Mesodermal cell (in vitro differentiated cells): ENCODE data around the gene TMEM132C.

Source experiments
- H3K27ac ChIP-seq: 2 replicates; pipeline ENCODE4 v1.7.0; 2013; ENCODE audit warnings: mild to moderate bottlenecking, low read depth, low read length, moderate library complexity; ENCODE audit not compliant: severe bottlenecking
- H3K36me3 ChIP-seq: 2 replicates; pipeline ENCODE4 v1.7.1; 2013; ENCODE audit warnings: mild to moderate bottlenecking, low read length, moderate library complexity; ENCODE audit not compliant: control insufficient read depth, insufficient read depth
- H3K4me1 ChIP-seq: one replicate; pipeline ENCODE4 v1.7.1; 2013; ENCODE audit warnings: mild to moderate bottlenecking, low read length; ENCODE audit not compliant: insufficient read depth, control insufficient read depth, poor library complexity, severe bottlenecking
- H3K4me3 ChIP-seq: 2 replicates; pipeline ENCODE4 v1.7.0; 2013; ENCODE audit warnings: low read length, control low read depth, mild to moderate bottlenecking; ENCODE audit not compliant: insufficient read depth, poor library complexity, severe bottlenecking; ENCODE audit errors: extremely low read depth
- H3K9me3 ChIP-seq: 2 replicates; pipeline ENCODE4 v1.7.1; 2013; ENCODE audit warnings: mild to moderate bottlenecking, low read length, moderate library complexity; ENCODE audit not compliant: control insufficient read depth
- WGBS, 2 experiments: methylation state at CpG; one replicate each; pipeline ENCODE4 v1.1.5; 2013; ENCODE audit warnings: missing lambda C conversion rate in 2 of 2; ENCODE audit not compliant: insufficient coverage in 2 of 2; 5-methylcytosine and 5-hydroxymethylcytosine counted together

The TMEM132C gene

GRCh38 chr12:128445415-128446127 lies 178.6 kb downstream of the TMEM132C start:
- 57 to 65% methylated on average over 5 to 8 of the region's 13 CpGs for WGBS, 2 experiments
- H3K9me3 ChIP-seq: no peaks in the 10 kb centered on the region
- no peak overlapping the region for H3K4me3 ChIP-seq

GRCh38 chr12:128449146-128449894 lies 182.3 kb downstream of the TMEM132C start:
- H3K4me3 ChIP-seq: no peak overlapping the region
- H3K9me3 ChIP-seq: no peaks in the 10 kb centered on the region
- WGBS, 2 experiments: 77 to 95% methylated on average over 2 to 3 of the region's 7 CpGs
- H3K36me3 ChIP-seq: no peaks in the 10 kb centered on the region
- peak overlapping the region; percentile 32 for H3K27ac ChIP-seq
- H3K4me1 ChIP-seq: no peaks in the 10 kb centered on the region

More at GRCh38 chr12:128445415-128446127, 178.6 kb downstream of the TMEM132C start:
- Histone ChIP-seq H3K4me1 (no peaks in the 10 kb centered on the region), H3K36me3 (no peaks in the 10 kb centered on the region), H3K27ac (no peak overlapping the region)

- Histone ChIP-seq H3K4me3 (no peak overlapping the region), H3K27ac (no peak overlapping the region), H3K36me3 (no peaks in the 10 kb centered on the region), H3K9me3 (no peaks in the 10 kb centered on the region), H3K4me1 (no peaks in the 10 kb centered on the region)
- WGBS, 2 experiments: 93% methylated on average over 2 of the region's 3 CpGs; no CpG with 5 or more reads in 1 of the 2 experiments
These were observed 183.8 kb downstream of the TMEM132C start for GRCh38 chr12:128450810-128451209.

GRCh38 chr12:128455851-128456250 lies 188.9 kb downstream of the TMEM132C start:
- 68 to 88% methylated on average over 3 to 5 of the region's 5 CpGs for WGBS, 2 experiments
- Histone ChIP-seq H3K36me3 (no peaks in the 10 kb centered on the region), H3K4me3 (no peak overlapping the region), H3K4me1 (no peaks in the 10 kb centered on the region), H3K9me3 (no peaks in the 10 kb centered on the region), H3K27ac (no peak overlapping the region)

- no peaks in the 10 kb centered on the region for H3K9me3 ChIP-seq
- H3K4me1 ChIP-seq: no peaks in the 10 kb centered on the region
- WGBS, 2 experiments: no CpG with 5 or more reads among the region's 3 CpGs
- H3K27ac ChIP-seq: no peak overlapping the region
- no peaks in the 10 kb centered on the region for H3K36me3 ChIP-seq
- H3K4me3 ChIP-seq: no peak overlapping the region
These were observed 190.0 kb downstream of the TMEM132C start for GRCh38 chr12:128456922-128457321.

- Histone ChIP-seq H3K4me3 (no peak overlapping the region), H3K4me1 (no peaks in the 10 kb centered on the region), H3K9me3 (no peaks in the 10 kb centered on the region), H3K36me3 (no peaks in the 10 kb centered on the region), H3K27ac (no peak overlapping the region)
- 80% methylated on average over 1 of the region's 8 CpGs; no CpG with 5 or more reads in 1 of the 2 experiments for WGBS, 2 experiments
These were observed 191.5 kb downstream of the TMEM132C start for GRCh38 chr12:128458301-128458974.

GRCh38 chr12:128459067-128459466 lies 192.1 kb downstream of the TMEM132C start:
- H3K36me3 ChIP-seq: no peaks in the 10 kb centered on the region
- no peaks in the 10 kb centered on the region for H3K9me3 ChIP-seq
- WGBS, 2 experiments: no CpG with 5 or more reads among the region's 1 CpG
- no peak overlapping the region for H3K27ac ChIP-seq
- no peaks in the 10 kb centered on the region for H3K4me1 ChIP-seq
- no peak overlapping the region for H3K4me3 ChIP-seq

- H3K36me3 ChIP-seq: no peaks in the 10 kb centered on the region
- H3K4me3 ChIP-seq: no peak overlapping the region
- no peak overlapping the region for H3K27ac ChIP-seq
- no peaks in the 10 kb centered on the region for H3K4me1 ChIP-seq
- WGBS, 2 experiments: 95 to 97% methylated on average over 2 of the region's 4 CpGs
- H3K9me3 ChIP-seq: no peaks in the 10 kb centered on the region
These were observed 196.9 kb downstream of the TMEM132C start for GRCh38 chr12:128463881-128464280.

GRCh38 chr12:128467882-128468281 lies 200.9 kb downstream of the TMEM132C start:
- no peaks in the 10 kb centered on the region for H3K36me3 ChIP-seq
- WGBS, 2 experiments: 82 to 87% methylated on average over 9 of the region's 9 CpGs
- H3K4me3 ChIP-seq: no peak overlapping the region
- H3K27ac ChIP-seq: no peak overlapping the region
- H3K9me3 ChIP-seq: no peaks in the 10 kb centered on the region
- H3K4me1 ChIP-seq: no peaks in the 10 kb centered on the region

- no peaks in the 10 kb centered on the region for H3K4me1 ChIP-seq
- 94% methylated on average over 2 of the region's 4 CpGs; no CpG with 5 or more reads in 1 of the 2 experiments for WGBS, 2 experiments
- no peaks in the 10 kb centered on the region for H3K9me3 ChIP-seq
- no peak overlapping the region for H3K27ac ChIP-seq
- H3K36me3 ChIP-seq: no peaks in the 10 kb centered on the region
- no peak overlapping the region for H3K4me3 ChIP-seq
These were observed 202.0 kb downstream of the TMEM132C start for GRCh38 chr12:128468926-128469325.
